ENCODE measurements around the gene APLF.

Gene APLF

GRCh38 chr2:68467077-68467960 lies at the start of gene APLF, which contains the start of gene FBXO48:
Gene APLF, plus strand, starts transcription at chr2:68467585. Its CDS starts 147 bp downstream, at chr2:68467732.
Gene FBXO48, minus strand, starts transcription at chr2:68467294. Its CDS starts 2,149 bp downstream, at chr2:68465145.
- peak; percentile 93 to 96 (median 94) for DNase-seq

- DNase-seq, result no peak
These were observed 49.5 kb upstream of the APLF start for GRCh38 chr2:68417926-68418325.

GRCh38 chr2:68418419-68418818 lies 49.0 kb upstream of the APLF start:
- DNase-seq, result no peak

- no peak for DNase-seq
These were observed 48.5 kb upstream of the APLF start for GRCh38 chr2:68418855-68419254.

GRCh38 chr2:68420254-68420910 lies 47.0 kb upstream of the APLF start:
- DNase-seq, result no peak

GRCh38 chr2:68423966-68424650 lies 43.3 kb upstream of the APLF start:
- DNase-seq, result no peak

GRCh38 chr2:68425503-68425902 lies 41.9 kb upstream of the APLF start:
- no peak for DNase-seq

- no peak for DNase-seq
These were observed 40.9 kb upstream of the APLF start for GRCh38 chr2:68426446-68426845.

- no peak for DNase-seq
These were observed 40.4 kb upstream of the APLF start for GRCh38 chr2:68426848-68427579.

- DNase-seq, result no peak
These were observed 39.3 kb upstream of the APLF start for GRCh38 chr2:68428126-68428525.

GRCh38 chr2:68428746-68429145 lies 38.6 kb upstream of the APLF start:
- no peak for DNase-seq

GRCh38 chr2:68429311-68429826 lies 38.0 kb upstream of the APLF start:
- DNase-seq, result no peak

- no peak for DNase-seq
These were observed 35.9 kb upstream of the APLF start for GRCh38 chr2:68431316-68431972.

GRCh38 chr2:68432696-68433658 lies 34.4 kb upstream of the APLF start:
- no peak for DNase-seq

- DNase-seq, result no peak
These were observed 32.4 kb upstream of the APLF start for GRCh38 chr2:68434981-68435380.

- DNase-seq, result no peak
These were observed 31.8 kb upstream of the APLF start for GRCh38 chr2:68435615-68436014.

GRCh38 chr2:68436270-68436669 lies 31.1 kb upstream of the APLF start:
- DNase-seq, result no peak

- no peak for DNase-seq
These were observed 28.7 kb upstream of the APLF start for GRCh38 chr2:68438455-68439303.

GRCh38 chr2:68441179-68441993 lies 26.0 kb upstream of the APLF start:
- DNase-seq, result peak; percentile 67 to 80 (median 76)
